PC-9 (cell line): ENCODE data around the gene NR6A1.

ENCODE experiments used
- EZH2 ChIP-seq: fragments of 200-600 bp; sonication (generic); IDR thresholded peaks from 2 replicates; pipeline ENCODE4 v1.8.0; 2017; ENCODE audit warnings: antibody characterized with exemption, low read depth
- TF ChIP-seq, protein P1 (sequence below): fragments of 200-600 bp; sonication (generic); conservative IDR thresholded peaks from 2 replicates; pipeline ENCODE4 v1.6.1; 2017; ENCODE audit warnings: mixed run types, antibody characterized with exemption, mild to moderate bottlenecking, moderate library complexity

DNA sequence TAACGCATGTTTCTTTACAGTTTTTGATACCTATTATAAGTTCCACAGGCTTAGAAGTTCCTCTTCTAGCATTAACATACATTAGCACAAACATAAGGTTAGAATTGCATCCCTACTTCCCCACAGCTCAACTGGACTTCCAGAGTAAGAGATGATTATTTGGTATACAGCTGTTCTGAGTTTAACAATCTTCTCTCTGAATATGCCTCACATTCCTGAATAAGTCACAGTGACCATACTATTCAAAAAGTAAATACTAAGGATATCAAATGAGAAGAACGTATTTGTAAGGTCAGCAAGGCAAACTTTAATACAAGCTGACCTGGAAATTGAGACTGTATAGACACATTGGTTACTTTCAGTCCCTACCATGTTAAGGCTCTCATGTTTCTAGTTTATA, 21.3 kb downstream of the NR6A1 start:
- TF ChIP-seq, protein P1, sequence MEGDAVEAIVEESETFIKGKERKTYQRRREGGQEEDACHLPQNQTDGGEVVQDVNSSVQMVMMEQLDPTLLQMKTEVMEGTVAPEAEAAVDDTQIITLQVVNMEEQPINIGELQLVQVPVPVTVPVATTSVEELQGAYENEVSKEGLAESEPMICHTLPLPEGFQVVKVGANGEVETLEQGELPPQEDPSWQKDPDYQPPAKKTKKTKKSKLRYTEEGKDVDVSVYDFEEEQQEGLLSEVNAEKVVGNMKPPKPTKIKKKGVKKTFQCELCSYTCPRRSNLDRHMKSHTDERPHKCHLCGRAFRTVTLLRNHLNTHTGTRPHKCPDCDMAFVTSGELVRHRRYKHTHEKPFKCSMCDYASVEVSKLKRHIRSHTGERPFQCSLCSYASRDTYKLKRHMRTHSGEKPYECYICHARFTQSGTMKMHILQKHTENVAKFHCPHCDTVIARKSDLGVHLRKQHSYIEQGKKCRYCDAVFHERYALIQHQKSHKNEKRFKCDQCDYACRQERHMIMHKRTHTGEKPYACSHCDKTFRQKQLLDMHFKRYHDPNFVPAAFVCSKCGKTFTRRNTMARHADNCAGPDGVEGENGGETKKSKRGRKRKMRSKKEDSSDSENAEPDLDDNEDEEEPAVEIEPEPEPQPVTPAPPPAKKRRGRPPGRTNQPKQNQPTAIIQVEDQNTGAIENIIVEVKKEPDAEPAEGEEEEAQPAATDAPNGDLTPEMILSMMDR, result no peak
- no peak for TF ChIP-seq EZH2
